GM19463 (cell line): Measurements from ENCODE around the gene LYZL2.
"Not testable (repeated sequence)": the region's sequence is repeated elsewhere in the genome, so short reads cannot be mapped to it uniquely, and the experiment has no call there.

Experiments used
- ATAC-seq: cut with Tn5 transposase; IDR thresholded peaks from one replicate; pipeline ENCODE4 v1.9.1; 2021; ENCODE audit warnings: mild to moderate bottlenecking, moderate library complexity; ENCODE audit not compliant: unreplicated experiment

The LYZL2 gene

DNA sequence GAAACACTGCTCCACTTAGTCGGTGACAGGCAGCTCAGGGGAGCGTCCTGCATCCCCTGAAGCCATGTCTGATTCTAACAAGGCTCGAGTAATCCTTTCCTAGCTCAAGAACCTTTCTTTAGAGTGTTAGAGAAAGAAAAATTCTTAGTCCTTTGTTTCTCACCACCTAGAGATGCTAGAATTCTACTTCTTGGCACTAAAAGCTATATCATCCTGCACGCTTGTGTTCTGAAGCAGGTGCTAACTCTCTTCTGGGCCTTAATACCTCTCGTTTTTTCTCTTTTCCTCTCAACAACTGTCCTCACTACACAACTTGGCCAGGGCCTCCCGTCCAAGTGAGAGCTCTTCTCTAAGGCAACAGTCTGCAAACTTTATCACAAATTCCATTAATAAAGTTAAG lies at the start of gene LYZL2:
Gene LYZL2, minus strand, starts transcription at position 101 of the 400 bp plus-strand sequence. CDS start 2,838 bp downstream, outside the sequence.
- ATAC-seq: no peak

DNA sequence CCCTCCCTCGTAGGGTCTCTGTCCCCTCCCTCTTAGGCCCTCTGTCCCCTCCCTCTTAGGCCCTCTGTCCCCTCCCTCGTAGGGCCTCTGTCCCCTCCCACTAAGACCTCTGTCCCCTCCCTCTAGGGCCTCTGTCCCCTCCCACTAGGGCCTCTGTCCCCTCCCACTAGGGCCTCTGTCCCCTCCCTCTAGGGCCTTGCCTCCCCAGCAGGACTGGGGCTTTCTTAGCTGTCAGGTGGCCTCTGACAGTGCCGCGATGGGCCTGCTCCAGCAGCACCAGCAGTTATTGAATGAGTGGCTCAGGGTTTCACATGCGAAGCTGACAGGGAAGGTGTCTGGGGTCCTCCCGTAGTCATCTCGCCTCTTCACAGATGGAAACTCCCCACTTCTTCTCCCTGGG lies 48.1 kb upstream of the LYZL2 start:
- ATAC-seq: peak; percentile 54

DNA sequence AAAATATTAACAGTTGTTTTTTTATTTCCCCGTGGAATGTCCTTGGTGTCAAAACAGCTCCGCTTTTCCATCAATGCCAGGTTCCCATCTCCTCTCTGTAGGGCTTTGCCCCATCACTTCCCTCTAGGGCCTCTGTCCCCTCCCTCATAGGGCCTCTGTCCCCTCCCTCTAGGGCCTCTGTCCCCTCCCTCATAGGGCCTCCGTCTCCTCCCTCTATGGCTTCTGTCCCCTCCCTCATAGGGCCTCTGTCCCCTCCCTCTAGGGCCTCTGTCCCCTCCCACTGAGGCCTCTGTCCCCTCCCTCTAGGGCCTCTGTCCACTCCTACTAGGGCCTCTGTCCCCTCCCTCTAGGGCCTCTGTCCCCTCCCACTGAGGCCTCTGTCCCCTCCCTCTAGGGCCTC lies 47.6 kb upstream of the LYZL2 start:
- ATAC-seq: not testable (repeated sequence)

DNA sequence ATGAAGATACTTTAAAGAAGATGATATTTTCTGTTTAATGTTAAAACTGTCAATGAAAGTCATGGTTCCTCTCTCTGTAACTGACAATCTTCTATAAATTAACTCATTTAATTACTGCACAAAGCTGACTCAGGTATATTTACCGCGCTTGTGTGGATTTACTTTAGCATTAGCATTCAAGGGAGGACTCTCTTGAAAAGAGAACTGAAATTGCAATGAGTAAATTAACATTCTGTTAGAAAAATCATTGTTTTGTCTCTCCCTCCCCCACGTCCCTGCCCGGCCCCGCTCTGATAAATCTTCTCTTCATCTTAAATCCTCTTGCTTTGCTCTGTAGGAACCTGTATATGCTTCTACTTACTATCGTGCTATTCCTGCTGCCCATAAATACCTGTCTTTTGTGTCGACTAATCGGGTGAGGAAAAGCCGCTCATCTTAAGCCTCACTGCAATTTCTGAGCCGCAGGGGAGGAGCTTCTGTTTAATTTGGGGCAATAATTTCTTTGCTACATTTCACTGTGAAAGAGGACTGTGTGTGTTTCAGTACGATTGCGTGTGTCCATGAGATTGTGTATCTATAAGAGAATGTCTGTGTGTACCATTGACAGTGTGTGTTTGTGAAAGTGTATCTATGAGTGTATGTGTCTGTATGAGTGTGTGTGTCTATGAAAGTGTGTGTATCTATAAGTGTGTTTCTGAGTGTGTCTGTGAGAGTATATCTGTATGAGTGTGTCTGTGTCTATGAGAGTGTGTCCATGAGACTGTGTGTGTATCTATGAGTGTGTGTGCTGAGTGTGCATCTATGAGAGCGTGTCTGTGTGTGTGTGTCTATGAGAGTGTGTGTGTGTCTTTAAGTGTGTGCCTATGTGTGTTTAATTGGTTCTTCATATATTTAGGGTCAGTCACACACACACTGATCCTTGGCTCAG lies 46.5 kb upstream of the LYZL2 start:
- ATAC-seq: no peak

DNA sequence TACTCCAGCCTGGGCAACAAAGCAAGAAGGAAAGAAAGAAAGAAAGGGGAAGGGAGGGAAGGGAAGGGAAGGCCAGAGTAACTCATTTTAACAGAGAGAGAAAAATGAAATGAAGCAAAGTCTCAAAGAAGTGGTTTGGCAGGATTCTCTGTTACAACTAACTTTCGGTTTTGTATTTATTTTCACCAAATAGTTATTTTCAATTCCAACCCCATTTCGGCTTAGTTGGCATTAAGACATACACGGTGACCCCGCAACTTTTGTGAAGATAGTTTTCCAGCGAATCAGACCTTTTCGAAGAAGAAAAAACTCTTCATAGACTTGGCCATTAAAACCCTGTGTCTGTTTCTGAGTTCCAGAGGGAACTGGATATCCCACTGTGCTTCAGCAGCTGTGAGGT lies 45.2 kb upstream of the LYZL2 start:
- ATAC-seq: no peak

DNA sequence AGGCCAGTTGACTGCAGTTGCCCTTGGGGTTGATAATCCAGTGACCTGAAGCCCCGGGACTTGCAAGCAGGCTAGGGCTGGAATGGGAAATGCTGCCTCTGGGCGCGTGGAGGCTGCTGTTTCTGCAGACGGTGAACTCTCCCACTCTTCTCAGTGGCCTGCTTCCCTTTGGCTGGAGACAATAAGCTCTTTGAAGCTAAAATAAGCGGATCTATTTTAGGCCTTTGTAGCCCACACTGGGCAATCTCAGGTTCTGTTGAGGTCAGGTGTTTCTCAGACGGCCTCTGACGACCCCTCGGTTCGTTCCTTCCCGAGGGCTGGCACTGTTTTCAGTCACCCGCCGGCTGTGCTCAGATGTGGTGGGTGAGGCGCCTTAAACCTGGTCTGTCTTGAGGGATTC lies 43.7 kb upstream of the LYZL2 start:
- not testable (repeated sequence) for ATAC-seq

DNA sequence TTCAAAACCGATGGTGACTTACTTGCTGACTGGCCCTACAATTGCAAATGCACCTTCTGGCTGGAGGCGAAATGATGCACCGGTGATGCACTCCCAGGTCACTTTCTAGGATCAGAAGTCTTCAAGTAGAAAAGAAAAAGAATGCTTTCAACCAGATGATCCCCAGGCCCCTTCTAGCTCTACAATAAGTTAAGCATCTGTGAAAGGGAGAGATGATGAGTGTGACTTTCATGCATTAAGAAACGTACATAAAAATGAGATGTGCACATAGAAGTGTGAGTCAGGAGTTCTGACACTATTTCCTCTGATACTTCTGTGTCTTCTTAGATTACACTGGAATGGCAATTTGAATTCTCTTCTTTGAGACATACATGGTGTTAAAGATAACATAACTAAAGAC lies 42.8 kb upstream of the LYZL2 start:
- not testable (repeated sequence) for ATAC-seq

DNA sequence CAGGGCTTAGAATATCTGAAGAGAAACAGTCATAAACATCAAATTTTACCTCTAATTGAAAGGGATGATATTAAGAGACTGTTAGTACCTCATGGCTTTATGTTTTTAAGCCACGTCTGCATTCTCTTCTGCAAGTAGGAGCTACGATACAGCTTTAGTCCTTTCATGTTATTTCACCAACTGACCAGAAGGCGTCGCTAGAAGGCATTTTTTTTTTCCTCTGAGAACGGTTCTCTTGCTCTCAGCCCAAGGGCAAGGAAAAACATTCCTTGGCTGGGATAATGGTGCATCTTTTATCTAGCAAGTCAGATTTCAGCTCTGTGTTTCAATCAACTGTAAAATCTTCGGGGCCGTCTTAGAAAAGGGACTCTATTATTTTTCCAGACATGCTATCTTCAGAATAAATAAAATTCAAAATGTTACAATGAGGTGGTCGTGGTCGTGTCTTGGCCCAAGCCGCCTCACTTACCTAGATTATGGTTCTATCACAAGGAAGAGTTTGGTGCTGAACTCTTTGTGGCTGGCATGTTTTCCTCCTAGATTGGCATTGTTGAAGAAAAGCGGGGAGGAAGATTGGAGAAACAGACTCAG lies 41.6 kb upstream of the LYZL2 start:
- no peak for ATAC-seq

DNA sequence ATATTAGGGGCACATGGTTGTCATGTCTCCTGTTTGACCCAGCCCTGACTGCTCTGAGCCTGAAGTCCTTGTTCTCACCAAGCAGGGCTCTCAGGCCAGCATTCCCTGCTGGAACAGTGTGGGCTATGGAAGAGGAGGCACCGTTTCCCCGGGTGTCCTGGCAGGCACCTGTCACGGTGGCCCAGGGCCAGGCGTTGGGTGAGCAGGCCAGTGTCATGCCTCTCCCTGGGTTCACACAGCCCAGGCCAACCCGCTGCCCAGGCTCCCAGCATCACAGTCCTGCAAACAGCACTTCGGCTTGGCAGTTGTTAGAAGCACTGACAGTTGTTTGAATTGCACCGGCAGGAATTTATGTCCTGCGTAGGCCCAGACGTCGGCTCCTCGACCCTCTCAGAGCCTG lies 38.4 kb upstream of the LYZL2 start:
- not testable (repeated sequence) for ATAC-seq

DNA sequence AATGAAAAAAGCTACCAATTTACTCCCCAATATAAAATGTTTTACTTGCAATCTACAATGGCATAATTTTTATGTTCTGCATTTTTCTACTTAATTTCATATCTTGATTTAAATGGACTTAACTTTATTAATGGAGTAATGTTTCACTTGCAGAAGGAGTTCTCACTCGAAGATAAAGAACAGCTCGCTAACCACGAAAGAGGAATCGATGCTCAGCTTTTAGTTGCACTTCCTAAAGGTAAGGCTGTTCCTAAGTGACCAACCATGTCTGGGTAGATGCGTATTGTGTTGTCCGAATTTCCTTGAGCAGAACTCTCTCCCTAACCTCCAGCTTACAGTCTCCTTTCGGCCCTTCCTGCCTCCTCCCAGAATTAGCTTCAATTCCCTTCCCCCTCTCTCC lies 33.9 kb upstream of the LYZL2 start:
- peak; percentile 76 for ATAC-seq

DNA sequence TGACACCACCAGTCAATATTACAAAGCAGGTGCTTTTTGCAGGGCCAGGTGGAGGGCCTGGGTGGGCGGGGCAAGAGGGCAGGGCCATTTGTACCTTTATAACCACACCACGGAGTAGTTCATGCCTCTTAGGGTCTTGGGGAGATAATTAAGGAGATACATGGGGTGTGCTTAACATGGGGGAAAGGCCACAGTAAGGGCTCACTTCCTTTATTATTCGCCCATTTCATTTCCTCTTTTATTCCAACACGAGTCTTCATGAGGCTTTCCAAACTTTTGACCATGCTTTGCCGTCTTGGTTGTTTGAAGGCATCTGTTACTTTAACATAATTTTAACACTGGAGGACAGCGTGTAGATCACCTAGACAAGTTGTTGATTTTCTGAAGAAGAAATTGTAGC lies 33.3 kb upstream of the LYZL2 start:
- peak; percentile 21 for ATAC-seq

DNA sequence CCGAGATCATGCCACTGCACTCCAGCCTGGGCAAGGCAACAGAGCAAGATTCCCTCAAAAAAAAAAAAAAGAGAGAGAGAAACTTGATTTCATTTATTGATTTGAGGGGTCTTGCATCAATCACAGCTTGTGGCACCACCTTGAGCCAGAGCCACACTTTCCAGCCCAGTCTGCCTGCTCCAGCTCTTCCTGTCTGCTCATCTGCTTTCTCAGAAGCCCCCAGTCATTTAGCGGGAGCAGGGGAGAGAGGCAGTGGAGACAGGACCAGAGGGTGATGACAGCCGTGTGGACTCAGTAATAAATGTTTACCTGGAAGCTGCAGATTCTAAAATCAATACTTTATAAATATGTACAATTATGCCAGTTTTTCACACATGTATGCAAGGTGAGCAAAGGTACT lies 30.8 kb upstream of the LYZL2 start:
- ATAC-seq: not testable (repeated sequence)

DNA sequence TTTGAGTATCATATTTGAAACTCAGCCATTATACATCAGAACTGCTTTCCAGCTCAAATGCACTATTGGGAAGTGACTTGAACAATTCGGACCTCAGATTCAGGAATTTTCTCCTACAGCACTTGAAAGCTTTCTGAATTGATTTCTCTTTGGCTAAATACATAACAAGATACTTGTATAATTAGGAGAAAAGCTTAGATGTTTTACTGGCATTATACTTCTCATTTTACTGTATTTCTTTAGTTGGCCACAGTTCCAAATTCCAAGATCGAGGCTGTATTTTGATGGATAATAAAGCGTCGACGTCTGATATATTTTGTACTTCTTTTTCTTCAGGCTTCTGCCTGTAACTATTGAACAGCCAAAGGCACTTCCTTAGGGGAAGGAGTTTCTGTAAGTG lies 26.7 kb upstream of the LYZL2 start:
- no peak for ATAC-seq

DNA sequence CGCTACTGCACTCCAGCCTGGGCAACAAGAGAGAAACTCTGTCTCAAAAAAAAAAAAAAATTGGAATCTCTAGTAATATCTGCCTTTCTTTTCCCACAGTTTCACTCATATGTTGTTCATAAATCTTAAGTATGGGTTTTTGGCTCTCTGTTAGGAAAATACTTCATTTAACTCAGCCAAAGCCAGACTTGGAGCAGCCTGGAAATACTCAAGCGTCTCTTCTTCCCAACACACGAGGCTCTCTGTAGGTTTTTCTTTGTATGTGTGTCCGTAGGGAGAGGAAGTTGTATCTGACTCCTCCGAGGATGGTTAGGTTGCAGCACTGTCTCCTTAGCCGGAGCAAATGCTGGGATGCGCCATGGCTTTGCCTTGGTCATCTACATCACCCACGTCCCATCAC lies 25.4 kb upstream of the LYZL2 start:
- ATAC-seq: not testable (repeated sequence)

DNA sequence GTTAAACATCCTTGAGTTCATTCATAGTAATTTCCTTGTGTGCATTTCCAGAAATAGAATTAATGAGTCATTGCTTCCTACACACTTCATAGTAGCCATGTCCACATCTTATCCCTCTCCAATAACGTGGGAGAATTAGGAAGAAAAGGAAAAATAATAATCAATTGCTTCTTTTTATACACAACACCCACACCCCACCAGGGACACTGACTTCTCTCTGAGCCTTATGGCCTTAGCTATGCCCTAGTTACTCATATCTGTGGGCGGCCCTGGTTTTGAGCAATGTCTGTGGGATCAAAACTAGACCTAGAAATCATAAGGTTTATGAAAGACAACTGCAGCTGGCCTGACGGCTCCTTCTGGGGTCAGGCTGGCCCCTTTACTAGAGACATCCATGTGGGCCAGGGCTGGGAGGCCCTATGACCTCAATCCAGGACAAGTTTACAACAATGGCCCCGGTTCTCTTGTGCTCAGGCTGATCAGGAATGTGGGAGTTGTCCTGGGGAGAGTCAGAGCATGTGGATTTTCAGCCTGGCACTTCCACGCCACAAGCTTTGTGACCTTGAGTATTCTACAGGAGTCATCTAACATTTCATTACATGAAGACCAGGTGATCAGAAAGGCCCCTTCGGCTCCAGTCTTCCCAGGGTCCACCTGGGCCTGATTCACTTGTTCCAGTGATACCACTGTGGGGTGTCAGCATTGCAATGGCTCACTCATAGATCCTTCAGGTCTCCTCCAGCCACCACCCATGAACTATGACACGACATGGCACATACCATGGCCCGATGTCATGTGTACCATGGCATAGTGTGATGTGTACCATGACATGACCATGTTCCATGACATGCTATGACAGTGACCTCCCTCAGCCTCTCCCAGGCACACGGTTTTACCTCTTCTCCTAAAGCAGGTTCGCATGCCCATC lies 22.2 kb upstream of the LYZL2 start:
- not testable (repeated sequence) for ATAC-seq

DNA sequence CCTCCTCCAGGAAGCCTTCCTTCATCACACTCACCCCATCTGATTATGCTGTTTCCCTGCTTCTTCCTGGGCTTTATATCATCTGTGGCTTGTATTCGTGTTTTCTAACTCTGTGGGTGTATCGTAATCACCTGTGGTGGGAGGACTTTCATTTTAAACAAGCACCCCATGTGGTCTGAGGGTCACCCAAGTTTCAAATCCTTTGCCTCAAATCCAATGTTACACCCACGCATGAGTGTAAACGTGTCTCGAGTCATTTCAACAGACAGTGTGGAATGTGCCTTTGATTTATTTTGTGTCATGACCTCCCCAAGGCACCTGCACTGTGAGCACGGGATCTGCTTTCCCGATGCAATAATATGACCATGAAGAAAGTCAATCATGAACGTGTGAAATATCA lies 17.5 kb upstream of the LYZL2 start:
- ATAC-seq: no peak

DNA sequence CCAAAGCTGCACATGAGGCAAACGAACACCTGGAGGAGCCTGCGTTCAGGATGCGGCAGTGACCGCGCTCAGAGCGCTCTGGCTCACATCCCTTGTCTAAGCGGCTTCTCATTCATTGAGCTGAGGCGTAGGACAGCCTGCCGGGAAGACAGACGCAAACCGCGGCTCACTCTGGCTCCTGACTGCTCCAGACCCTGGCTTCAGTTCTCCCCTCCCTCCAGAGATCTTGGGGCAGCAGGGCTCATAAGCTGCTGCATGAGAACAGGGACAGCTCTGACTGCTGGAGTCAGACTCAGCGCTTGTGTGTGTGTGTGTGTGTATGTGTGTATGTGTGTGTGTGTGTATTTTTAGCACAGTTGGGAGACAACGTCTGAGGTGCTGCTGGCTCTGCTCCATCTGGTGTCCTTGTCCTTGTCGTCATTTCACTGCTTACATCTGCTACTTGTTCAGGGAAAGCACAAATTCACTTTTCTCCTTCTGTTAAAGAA lies 15.8 kb upstream of the LYZL2 start:
- no peak for ATAC-seq

DNA sequence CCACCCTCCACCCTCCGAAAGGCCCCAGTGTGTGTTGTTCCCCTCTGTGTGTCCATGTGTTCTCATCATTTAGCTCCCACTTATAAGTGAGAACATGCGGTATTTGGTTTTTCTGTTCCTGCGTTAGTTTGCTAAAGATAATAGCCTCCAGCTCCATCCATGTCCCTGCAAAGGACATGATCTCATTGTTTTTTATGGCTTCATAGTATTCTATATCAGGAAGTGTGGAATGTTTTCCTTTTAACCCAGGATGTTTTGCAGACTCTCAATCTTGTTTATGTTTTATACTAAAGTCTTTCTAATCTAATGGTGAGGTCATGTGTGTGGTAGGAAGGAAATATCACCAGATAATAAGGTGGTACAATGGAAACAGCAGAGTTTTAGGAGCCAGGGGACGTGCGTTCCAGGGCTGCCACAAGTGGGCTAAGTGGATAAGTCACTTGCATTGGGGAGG lies 14.9 kb upstream of the LYZL2 start:
- not testable (repeated sequence) for ATAC-seq

DNA sequence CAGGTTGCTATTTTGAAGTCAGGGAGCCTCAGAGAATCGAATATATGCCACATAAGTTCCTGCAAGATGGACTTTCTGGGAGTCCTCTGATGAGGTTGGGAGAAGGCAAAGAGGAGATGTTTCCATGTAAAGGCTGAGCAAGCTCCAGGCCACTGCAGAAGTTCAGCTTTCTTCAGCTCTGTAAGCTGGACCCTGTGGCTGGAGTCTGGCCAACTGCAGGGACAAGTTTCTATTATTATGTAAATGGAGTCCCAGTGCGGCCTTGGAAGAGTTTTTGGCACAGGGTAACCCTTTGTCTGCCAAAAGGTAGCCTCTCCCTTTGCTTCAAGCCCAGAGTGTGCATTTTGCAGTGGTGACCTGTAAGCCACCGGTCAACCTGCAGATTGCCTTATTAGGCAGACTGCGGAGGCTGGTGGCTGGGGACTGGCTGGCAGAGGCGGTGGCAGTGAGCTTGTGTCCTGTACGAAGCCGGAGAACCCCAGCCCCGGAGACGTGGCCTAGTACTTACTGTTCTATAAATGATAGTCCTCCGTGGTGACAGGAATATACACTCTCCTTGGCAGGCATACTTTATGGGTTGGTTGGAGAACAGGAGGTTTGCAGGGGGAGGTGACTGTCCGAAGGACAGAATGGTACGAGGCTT lies 14.1 kb upstream of the LYZL2 start:
- not testable (repeated sequence) for ATAC-seq

DNA sequence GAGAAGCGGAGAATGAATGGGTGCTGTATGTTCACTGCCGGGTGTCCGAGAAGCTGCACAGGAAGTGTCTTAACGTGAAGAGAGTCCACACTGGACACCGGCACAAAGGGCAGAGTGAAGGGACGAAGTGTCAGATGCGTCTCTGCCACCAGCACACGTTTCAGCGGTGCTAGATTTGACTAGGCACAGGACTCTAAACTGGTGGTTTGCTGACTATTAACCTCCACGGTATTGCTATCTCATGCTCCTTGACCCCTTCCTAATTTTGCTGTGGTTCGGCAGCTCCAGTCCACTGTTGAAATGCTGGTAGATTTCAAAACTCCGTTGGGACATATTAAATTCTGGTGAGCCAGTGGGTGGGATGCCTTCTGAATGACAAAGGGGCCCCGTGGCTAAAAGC lies 13.3 kb upstream of the LYZL2 start:
- not testable (repeated sequence) for ATAC-seq
